Measurements from ENCODE around the gene FLT4.

- no peak for TF ChIP-seq POLR2A (IDR thresholded peaks at IDR 0.05)
- TF ChIP-seq CTCF (IDR thresholded peaks at IDR 0.05) = no peak
- TF ChIP-seq EP300 (IDR thresholded peaks at IDR 0.05) = no peak
Measured at GRCh38 chr5:180599981-180600553, 49.3 kb downstream of the FLT4 start.
